ENCODE measurements around the gene SSR1. TPM values are rescaled to one million over a fixed set of nuclear protein-coding genes. Genes with fewer than 3 reads are reported as not detected.
A peak's percentile ranks its signal among the peaks of the same experiment; 100 is the strongest.

Gene SSR1
- total and polyA plus RNA-seq, 9 of the 15 experiments (the other 6 are each of a cell fraction or from before 2014, with no cell fraction given): 87.7 to 220 (median 144) TPM

- TF ChIP-seq, protein P1, sequence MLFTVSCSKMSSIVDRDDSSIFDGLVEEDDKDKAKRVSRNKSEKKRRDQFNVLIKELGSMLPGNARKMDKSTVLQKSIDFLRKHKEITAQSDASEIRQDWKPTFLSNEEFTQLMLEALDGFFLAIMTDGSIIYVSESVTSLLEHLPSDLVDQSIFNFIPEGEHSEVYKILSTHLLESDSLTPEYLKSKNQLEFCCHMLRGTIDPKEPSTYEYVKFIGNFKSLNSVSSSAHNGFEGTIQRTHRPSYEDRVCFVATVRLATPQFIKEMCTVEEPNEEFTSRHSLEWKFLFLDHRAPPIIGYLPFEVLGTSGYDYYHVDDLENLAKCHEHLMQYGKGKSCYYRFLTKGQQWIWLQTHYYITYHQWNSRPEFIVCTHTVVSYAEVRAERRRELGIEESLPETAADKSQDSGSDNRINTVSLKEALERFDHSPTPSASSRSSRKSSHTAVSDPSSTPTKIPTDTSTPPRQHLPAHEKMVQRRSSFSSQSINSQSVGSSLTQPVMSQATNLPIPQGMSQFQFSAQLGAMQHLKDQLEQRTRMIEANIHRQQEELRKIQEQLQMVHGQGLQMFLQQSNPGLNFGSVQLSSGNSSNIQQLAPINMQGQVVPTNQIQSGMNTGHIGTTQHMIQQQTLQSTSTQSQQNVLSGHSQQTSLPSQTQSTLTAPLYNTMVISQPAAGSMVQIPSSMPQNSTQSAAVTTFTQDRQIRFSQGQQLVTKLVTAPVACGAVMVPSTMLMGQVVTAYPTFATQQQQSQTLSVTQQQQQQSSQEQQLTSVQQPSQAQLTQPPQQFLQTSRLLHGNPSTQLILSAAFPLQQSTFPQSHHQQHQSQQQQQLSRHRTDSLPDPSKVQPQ (CRISPR knock-in tag; IDR thresholded peaks at IDR 0.05; ENCODE audit: borderline replicate concordance): no peak
- TF ChIP-seq HMG20A (CRISPR knock-in tag; conservative IDR thresholded peaks at IDR 0.05) (no peak), GTF2F1 (IDR thresholded peaks at IDR 0.05; ENCODE audit: low read depth, low read length) (no peak)
Measured at GRCh38 chr6:7341989-7342742, 29.2 kb upstream of the SSR1 start (continued).

DNA sequence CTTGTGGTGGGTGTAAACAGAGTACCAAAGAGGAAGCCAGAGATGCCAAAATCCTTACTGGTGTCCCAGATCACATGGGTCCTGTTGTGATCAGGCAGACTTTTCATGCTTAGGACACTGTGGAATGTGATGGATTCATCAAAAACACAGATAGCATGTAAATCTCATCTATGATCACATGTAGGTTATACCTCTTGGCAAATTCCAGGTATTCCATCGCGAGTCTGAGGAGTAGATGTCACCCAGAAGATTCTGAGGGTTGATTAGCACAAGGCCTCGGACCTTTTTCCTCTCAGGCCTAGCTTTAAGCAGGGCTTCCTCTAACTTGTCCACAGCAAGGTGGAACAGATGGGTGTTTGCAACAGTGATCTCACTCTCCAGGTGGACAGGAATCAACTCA is 28.3 kb upstream of the SSR1 start:
- WGBS (ENCODE audit: insufficient coverage, low coverage, missing lambda C conversion rate): 10% methylated on average over 3 of the region's 3 CpGs
- in situ Hi-C loops (cut with MboI) (loop anchor here (5.0 kb wide), 1 partner anchor 59 kb away; no protein-coding TSS in a partner anchor), intact Hi-C loops (cut with micrococcal nuclease) (no loop called here)
- ATAC-seq (no peak), FAIRE-seq (no peak), DNase-seq (ENCODE audit: extremely low read depth in 1 of 4, low spot score in 3 of 4) (no peak)
- Histone ChIP-seq H3K4me1 (replicated peaks in 1 of 2; ENCODE audit: control insufficient read depth in 2 of 2, insufficient read depth in 2 of 2, low read length in 2 of 2) (peaks cover 3 to 8% of the 10 kb centered on the region in 2 experiments; a peak in 4 of 5 replicates), H2AFZ (ENCODE audit: low read depth, low read length) (peak overlapping the region; percentile 2; the same call in 1 of the 2 replicates), H3K27ac (ENCODE audit: extremely low read depth, low read depth, low read length) (no peak overlapping the region), H3K27me3 (ENCODE audit: control insufficient read depth in 2 of 2, insufficient read depth in 2 of 2, low read length in 2 of 2) (no peaks in the 10 kb centered on the region), H3K9ac (ENCODE audit: insufficient read depth in 1 of 2, low read depth in 2 of 2, low read length in 2 of 2) (no peak overlapping the region), H3K9me3 (replicated peaks; ENCODE audit: control insufficient read depth, insufficient read depth, low read depth, low read length) (peaks cover 2% of the 10 kb centered on the region), H4K20me1 (replicated peaks; ENCODE audit: control insufficient read depth, insufficient read depth, low read length) (no peaks in the 10 kb centered on the region), H3K4me3 (no peak overlapping the region), H3K9me1 (ENCODE audit: control insufficient read depth, insufficient read depth, low read length) (no peaks in the 10 kb centered on the region), H3K4me2 (ENCODE audit: insufficient read depth, low read length) (no peak overlapping the region), H3K79me2 (ENCODE audit: control insufficient read depth, insufficient read depth, low read length) (no peaks in the 10 kb centered on the region), H3K36me3 (ENCODE audit: control insufficient read depth, insufficient read depth, low read length) (no peaks in the 10 kb centered on the region)
- CTCF ChIA-PET (ENCODE audit: low intra/inter-chr PET ratio): no interaction called here
- BruUV-seq (replicated peaks): no TSS peak
- POLR2A ChIA-PET: interaction anchor here (0.6 to 1.4 kb wide), 4 partner anchors 11 to 676 kb away, joined by 3 to 7 read pairs (median 3); no protein-coding TSS in a partner anchor
- TF ChIP-seq RFX1 (IDR thresholded peaks at IDR 0.05) (no peak), MEF2A (IDR thresholded peaks at IDR 0.05; ENCODE audit: control insufficient read depth, low read depth, low read length) (no peak), CSDE1 (IDR thresholded peaks at IDR 0.05) (no peak), SIX5 (IDR thresholded peaks at IDR 0.05; ENCODE audit: borderline replicate concordance in 1 of 2, insufficient read depth in 1 of 2, low read depth in 1 of 2, low read length in 2 of 2) (no peak), NR2C2 (CRISPR knock-in tag; IDR thresholded peaks at IDR 0.05) (no peak), NR2C2 (tag; IDR thresholded peaks at IDR 0.05) (no peak), TCFL5 (CRISPR knock-in tag; conservative IDR thresholded peaks at IDR 0.05) (no peak), MBD2 (IDR thresholded peaks at IDR 0.05; ENCODE audit: borderline replicate concordance, low read depth) (no peak), ADNP (tag; IDR thresholded peaks at IDR 0.05) (no peak), ZZZ3 (IDR thresholded peaks at IDR 0.05) (no peak)
- TF ChIP-seq, protein P2, sequence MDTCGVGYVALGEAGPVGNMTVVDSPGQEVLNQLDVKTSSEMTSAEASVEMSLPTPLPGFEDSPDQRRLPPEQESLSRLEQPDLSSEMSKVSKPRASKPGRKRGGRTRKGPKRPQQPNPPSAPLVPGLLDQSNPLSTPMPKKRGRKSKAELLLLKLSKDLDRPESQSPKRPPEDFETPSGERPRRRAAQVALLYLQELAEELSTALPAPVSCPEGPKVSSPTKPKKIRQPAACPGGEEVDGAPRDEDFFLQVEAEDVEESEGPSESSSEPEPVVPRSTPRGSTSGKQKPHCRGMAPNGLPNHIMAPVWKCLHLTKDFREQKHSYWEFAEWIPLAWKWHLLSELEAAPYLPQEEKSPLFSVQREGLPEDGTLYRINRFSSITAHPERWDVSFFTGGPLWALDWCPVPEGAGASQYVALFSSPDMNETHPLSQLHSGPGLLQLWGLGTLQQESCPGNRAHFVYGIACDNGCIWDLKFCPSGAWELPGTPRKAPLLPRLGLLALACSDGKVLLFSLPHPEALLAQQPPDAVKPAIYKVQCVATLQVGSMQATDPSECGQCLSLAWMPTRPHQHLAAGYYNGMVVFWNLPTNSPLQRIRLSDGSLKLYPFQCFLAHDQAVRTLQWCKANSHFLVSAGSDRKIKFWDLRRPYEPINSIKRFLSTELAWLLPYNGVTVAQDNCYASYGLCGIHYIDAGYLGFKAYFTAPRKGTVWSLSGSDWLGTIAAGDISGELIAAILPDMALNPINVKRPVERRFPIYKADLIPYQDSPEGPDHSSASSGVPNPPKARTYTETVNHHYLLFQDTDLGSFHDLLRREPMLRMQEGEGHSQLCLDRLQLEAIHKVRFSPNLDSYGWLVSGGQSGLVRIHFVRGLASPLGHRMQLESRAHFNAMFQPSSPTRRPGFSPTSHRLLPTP (IDR thresholded peaks at IDR 0.05; ENCODE audit: borderline replicate concordance, extremely low read depth, insufficient read length): no peak
